ENCODE data around the gene CADPS.

DNA sequence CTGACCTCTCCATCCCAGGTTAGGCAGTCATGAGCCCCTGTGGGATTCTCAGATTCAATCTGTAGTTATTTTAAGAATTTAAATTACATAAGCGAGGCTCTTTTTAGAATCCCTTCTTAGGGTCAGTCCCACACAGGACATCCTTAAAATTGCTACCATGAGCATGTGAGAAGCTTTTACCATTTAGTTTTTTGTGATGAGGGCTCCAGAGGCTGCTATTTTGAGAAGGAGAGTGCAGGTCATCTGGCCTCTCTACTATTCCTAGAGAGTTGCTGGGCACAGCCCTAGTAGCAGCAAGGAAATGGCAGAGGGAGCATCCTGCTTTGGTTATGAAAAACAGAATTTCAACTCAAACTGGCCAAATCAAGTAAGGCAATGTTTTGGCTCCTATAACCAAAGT, 13.6 kb upstream of the CADPS start:
- TF ChIP-seq, protein P1, sequence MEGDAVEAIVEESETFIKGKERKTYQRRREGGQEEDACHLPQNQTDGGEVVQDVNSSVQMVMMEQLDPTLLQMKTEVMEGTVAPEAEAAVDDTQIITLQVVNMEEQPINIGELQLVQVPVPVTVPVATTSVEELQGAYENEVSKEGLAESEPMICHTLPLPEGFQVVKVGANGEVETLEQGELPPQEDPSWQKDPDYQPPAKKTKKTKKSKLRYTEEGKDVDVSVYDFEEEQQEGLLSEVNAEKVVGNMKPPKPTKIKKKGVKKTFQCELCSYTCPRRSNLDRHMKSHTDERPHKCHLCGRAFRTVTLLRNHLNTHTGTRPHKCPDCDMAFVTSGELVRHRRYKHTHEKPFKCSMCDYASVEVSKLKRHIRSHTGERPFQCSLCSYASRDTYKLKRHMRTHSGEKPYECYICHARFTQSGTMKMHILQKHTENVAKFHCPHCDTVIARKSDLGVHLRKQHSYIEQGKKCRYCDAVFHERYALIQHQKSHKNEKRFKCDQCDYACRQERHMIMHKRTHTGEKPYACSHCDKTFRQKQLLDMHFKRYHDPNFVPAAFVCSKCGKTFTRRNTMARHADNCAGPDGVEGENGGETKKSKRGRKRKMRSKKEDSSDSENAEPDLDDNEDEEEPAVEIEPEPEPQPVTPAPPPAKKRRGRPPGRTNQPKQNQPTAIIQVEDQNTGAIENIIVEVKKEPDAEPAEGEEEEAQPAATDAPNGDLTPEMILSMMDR (IDR thresholded peaks at IDR 0.05 in 8 of 11, conservative IDR thresholded peaks at IDR 0.05 in 3 of 11) = no peak
- no peak for TF ChIP-seq POLR2AphosphoS5 (IDR thresholded peaks at IDR 0.05)
